Stimulated activated CD8-positive, alpha-beta memory T cell treated with anti-CD3 and anti-CD28 coated beads, Interleukin-7, amount 100 ng/mL, for 4 hours (primary cell): ENCODE results near the gene CADM2.
"Not testable (repeated sequence)": the region's sequence is repeated elsewhere in the genome, so short reads cannot be mapped to it uniquely, and the experiment has no call there.

Source experiments
- DNase-seq, 2 donors: peaks; one replicate each; pipeline ENCODE4 v3.0.0-alpha.2; 2020; ENCODE audit warnings: low read depth in 2 of 2

Gene CADM2

GRCh38 chr3:85672761-85673160 is 714.0 kb downstream of the CADM2 start:
- DNase-seq, result no peak

GRCh38 chr3:85678713-85679112 is 719.9 kb downstream of the CADM2 start:
- no peak for DNase-seq

- no peak for DNase-seq
These were observed 723.1 kb downstream of the CADM2 start for GRCh38 chr3:85681906-85682305.

- no peak for DNase-seq
These were observed 732.4 kb downstream of the CADM2 start for GRCh38 chr3:85691196-85691595.

- DNase-seq, result no peak
These were observed 738.4 kb downstream of the CADM2 start for GRCh38 chr3:85697156-85697555.

- no peak for DNase-seq
These were observed 747.3 kb downstream of the CADM2 start for GRCh38 chr3:85706130-85706529.

- not testable (repeated sequence) for DNase-seq
These were observed 749.5 kb downstream of the CADM2 start for GRCh38 chr3:85708325-85708724.

GRCh38 chr3:85709346-85709892 is 750.6 kb downstream of the CADM2 start:
- DNase-seq, result no peak

- DNase-seq, result no peak
These were observed 751.7 kb downstream of the CADM2 start for GRCh38 chr3:85710490-85710889.

GRCh38 chr3:85721409-85722145 is 762.8 kb downstream of the CADM2 start:
- DNase-seq, result no peak

- DNase-seq, result no peak
These were observed 767.0 kb downstream of the CADM2 start for GRCh38 chr3:85725809-85726208.

- DNase-seq, result no peak
These were observed 767.5 kb downstream of the CADM2 start for GRCh38 chr3:85726241-85726640.

- DNase-seq, result no peak
These were observed 779.1 kb downstream of the CADM2 start for GRCh38 chr3:85737846-85738245.

- no peak for DNase-seq
These were observed 781.8 kb downstream of the CADM2 start for GRCh38 chr3:85740561-85740960.

- DNase-seq, result no peak
These were observed 799.7 kb downstream of the CADM2 start for GRCh38 chr3:85758442-85758841.

GRCh38 chr3:85760342-85760741 is 801.6 kb downstream of the CADM2 start:
- DNase-seq, result no peak

- DNase-seq, result no peak
These were observed 822.0 kb downstream of the CADM2 start for GRCh38 chr3:85780806-85781205.

- no peak for DNase-seq
These were observed 823.0 kb downstream of the CADM2 start for GRCh38 chr3:85781806-85782205.

- no peak for DNase-seq
These were observed 824.5 kb downstream of the CADM2 start for GRCh38 chr3:85783291-85783690.

- DNase-seq, result no peak
These were observed 827.0 kb downstream of the CADM2 start for GRCh38 chr3:85785766-85786165.

- DNase-seq, result no peak
These were observed 831.7 kb downstream of the CADM2 start for GRCh38 chr3:85790445-85791030.

GRCh38 chr3:85796140-85796539 is 837.4 kb downstream of the CADM2 start:
- DNase-seq, result no peak

GRCh38 chr3:85800676-85801075 is 841.9 kb downstream of the CADM2 start:
- DNase-seq, result no peak
